GM18502 (cell line): ENCODE data around the gene GTF2H1.
A peak's percentile ranks its signal among the peaks of the same experiment; 100 is the strongest.

Experiments used
- ATAC-seq: cut with Tn5 transposase; IDR thresholded peaks from one replicate; pipeline ENCODE4 v1.9.1; 2021; ENCODE audit warnings: mild to moderate bottlenecking; ENCODE audit not compliant: unreplicated experiment, poor library complexity

The GTF2H1 gene

GRCh38 chr11:18321969-18322711, at the start of gene GTF2H1, which contains the start of gene HPS5:
Gene GTF2H1, plus strand, starts transcription at chr11:18322567. Its CDS starts 10,508 bp downstream, at chr11:18333075.
Gene HPS5, minus strand, starts transcription at chr11:18322140. Its CDS starts 4,282 bp downstream, at chr11:18317858.
- ATAC-seq = peak; percentile 87

GRCh38 chr11:18277565-18278271, 44.6 kb upstream of the GTF2H1 start:
- no peak for ATAC-seq

GRCh38 chr11:18280438-18281045, 41.8 kb upstream of the GTF2H1 start:
- peak; percentile 94 for ATAC-seq

- no peak for ATAC-seq
Observed at GRCh38 chr11:18282626-18283025, 39.7 kb upstream of the GTF2H1 start.

GRCh38 chr11:18285841-18286240, 36.5 kb upstream of the GTF2H1 start:
- no peak for ATAC-seq

- no peak for ATAC-seq
Observed at GRCh38 chr11:18288911-18289310, 33.5 kb upstream of the GTF2H1 start.

DNA sequence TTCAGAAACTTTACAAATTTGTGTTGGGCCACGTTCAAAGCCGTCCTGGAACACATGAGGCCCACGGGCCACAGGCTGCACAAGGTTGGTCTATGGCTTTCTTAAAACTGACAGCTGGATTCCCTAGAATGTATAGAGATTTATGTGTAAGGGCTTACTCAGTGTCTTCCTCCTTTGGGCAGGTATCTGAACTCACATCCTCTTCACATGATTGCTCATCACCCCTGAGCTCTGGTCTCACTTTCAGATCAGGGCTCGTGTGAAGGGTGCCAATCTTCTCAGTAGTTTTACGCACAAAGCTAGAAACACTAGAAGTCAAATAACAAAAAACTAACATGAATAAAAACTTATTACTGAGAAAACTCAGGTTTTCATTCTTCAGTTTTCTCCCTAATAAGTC, 27.5 kb upstream of the GTF2H1 start:
- ATAC-seq = no peak

DNA sequence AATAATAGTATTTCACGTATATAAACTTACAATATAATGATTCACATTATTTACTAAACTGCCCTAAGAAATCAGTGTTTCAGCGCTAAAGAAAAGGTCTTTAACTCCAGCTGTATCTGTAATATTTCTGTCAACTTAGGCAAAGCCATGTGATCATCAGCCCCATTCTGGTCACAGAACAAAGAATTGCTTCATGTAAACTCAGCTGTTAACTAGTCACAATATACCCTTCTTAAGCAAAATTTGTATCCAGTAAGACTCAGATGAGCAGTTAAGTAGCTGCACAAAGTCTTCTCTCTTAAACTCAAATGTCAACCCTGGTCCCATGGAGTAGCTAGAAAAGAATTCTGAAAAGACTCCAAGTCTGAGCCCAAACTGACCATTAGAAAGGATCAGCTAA, 27.1 kb upstream of the GTF2H1 start:
- no peak for ATAC-seq

DNA sequence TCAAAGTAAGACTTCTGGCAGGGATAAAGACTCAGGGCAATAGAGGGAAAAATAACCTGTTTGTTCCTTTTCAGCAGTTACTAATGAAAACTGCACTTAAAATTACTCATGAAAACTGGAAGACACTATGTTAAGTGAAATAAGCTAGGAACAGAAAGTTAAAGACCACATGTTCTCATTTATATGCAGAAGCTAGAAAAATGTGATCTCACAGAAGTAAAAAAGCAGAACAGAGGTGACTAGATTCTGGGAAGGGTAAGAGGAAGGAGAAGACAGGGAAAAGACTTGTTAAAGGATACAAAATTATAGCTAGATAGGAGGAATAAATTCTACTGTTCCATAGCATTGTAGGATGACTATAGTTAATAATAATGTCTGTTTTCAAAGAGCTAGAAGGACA, 22.6 kb upstream of the GTF2H1 start:
- ATAC-seq = no peak

DNA sequence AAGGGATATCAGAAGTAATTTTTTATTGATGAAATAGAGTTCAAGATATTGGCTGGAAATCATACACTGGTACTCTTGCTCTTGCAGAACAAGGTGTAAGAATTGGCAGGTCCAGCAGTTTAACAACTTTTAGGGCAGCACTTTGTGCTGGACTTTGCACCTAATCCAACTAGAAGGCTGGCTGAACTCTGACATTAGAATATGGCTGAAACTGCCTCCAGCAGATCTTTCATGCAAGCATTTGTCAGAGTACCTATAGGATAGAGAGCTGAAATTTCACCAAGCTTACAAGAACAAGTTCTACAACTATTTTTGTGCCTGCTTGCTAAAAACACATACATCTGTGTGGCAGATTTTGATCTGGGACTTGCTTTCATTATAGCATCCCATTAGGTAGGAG, 17.6 kb upstream of the GTF2H1 start:
- no peak for ATAC-seq

DNA sequence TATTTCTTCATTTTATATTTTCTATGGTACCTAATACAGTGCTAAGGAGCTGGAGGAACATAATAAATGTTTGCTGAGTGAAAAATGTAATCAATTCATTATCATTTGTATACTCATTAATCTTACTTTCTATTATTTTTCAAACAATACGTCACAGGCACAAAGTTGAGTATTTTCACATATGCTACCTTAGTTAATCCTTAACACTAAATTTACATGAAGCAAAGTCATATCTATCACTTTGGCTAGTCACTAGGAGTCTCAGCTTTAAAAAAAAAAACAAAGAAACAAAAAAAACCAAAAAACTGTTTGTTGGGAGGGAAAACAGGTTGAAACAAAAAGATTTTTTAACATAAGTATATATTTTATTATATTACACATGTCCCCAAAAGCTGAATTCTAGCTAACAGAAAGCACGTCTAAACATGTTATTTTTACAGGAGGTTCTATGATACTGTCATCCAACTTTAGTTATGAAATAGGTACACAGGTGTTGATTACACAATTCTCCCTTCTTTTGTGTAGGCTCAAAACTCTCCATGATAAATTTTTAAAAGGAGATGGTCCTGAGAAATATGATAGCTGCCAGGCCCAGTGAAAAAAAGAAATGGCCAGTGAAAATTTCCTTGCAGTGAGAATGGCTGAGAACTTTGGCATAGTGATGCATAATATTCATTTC, 14.8 kb upstream of the GTF2H1 start:
- ATAC-seq = no peak

DNA sequence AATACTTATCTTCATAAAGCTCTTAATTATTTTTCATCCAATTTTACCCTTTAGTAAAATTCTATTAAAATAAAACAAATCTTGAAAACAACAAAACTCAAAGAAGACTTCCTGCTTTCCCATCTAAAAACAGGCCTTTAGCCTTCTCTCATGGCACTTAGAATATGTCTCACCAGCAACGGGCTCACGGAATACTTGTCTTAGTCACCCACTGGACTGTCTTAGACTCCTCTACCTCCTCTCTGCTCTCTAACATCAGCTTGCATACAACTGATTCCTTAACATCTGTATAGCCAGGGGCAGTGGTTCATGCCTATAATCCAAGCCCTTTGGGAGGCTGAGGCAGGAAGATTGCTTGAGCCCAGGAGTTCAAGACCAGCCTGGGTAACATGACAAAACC, 14.1 kb upstream of the GTF2H1 start:
- no peak for ATAC-seq

- no peak for ATAC-seq
Observed at GRCh38 chr11:18309691-18310090, 12.7 kb upstream of the GTF2H1 start.

DNA sequence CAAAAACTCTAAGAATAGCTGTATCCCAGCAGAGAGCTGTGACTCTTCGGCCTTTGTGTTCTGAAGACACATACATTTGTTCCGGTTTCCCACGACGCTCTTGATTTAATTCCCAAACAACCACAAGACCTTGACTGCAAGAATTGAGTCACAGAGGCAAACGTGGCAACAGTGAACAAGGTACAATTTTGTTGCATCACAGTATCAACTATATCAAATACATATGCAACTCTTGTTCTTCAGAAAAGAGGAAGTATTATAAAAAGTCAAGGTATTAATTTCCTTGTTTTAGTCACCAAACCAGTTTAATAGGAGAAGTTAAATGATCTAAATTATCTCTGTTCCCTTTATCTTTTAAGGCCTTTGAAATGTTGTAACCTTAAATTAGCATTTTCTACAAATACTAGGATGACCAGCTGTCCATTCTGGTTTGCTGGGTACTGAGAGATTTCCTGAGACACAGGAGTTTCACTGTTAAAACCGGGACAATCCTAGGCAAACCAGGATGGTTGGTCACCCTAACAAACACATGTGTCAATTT, 11.5 kb upstream of the GTF2H1 start:
- ATAC-seq = peak; percentile 70

- ATAC-seq = no peak
Observed at GRCh38 chr11:18312012-18312411, 10.4 kb upstream of the GTF2H1 start.

- no peak for ATAC-seq
Observed at GRCh38 chr11:18312663-18313420, 9.5 kb upstream of the GTF2H1 start.

DNA sequence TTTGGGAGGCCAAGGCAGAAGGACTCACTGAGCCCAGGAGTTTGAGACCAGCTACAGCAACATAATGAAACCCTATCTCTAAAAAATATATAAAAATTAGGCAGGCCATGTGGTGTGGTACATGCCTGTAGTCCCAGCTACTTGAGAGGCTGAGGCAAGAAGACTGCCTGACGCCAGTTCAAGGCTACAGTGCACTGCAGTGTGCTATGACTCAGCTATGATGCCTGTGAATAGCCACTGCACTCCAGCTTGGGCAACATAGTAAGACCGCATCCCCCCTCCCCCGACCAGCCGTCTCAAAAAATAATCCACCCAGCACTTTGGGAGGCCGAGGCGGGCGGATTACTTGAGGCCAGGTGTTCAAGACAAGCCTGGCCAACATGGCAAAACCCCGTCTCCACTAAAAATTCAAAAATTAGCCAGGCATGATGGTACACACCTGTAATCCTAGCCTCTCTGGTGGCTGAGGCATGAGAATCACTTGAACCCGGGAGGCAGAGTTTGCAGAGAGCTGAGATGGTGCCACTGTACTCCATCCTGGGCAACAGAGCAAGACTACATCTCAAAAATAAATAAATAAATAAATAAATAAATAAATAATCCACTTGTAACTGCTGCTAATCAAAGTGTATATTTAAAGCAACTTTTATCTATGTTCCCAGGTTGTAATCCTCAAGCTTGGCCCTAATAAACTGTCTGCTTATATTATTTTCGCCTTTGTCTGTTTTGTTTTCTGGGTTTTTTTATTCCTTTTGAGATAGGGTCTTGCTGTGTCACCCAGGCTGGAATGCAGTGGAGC, 8.2 kb upstream of the GTF2H1 start:
- ATAC-seq = no peak

DNA sequence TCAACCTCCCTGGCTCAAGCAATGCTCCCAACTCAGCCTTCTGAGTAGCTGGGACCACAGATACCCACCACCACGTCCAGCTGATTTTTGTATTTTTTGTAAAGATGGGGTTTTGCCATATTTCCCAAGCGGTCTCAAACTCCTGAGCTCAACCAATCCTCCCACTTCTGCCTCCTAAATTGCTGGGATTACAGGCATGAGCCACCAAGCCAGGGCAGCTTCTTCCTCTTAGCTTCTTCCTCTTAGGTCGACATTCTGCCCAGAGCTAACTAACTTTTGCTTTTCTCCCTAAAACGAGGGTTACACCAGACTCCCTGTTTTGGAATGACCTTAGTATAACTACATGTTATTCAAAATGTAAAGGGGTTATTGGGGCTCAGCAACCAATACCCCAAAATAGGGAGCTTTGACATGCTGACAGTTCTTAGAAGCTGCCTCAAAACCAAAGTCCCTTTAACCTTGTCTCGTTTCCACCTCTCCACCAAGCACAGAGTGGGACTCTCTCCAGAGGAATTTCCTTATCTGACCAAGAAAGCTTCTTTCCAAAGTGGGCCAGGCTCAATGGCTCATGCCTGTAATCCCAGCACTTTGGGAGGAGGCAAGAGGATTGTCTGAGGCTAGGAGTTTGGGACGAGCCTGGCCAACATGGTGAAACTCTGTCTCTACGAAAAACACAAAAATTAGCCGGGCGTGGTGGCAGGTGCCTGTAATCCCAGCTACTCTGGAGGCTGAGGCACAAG, 7.4 kb upstream of the GTF2H1 start:
- no peak for ATAC-seq
